ENCODE data around the gene DCST1.
"Not testable (repeated sequence)": the region's sequence is repeated elsewhere in the genome, so short reads cannot be mapped to it uniquely, and the experiment has no call there.

DCST1 gene

GRCh38 chr1:155033524-155033923, at the start of gene DCST1, which contains the start of gene DCST2:
Gene DCST1, plus strand, starts transcription at chr1:155033824. Its CDS starts 213 bp downstream, at chr1:155034037.
Gene DCST2, minus strand, starts transcription at chr1:155033781. Its CDS starts 80 bp downstream, at chr1:155033701.
- no peak for DNase-seq

- DNase-seq, result not testable (repeated sequence)
These were observed 46.9 kb upstream of the DCST1 start for GRCh38 chr1:154986736-154987135.

- no peak for DNase-seq
These were observed 46.3 kb upstream of the DCST1 start for GRCh38 chr1:154987326-154987725.

- DNase-seq, result no peak
These were observed 45.3 kb upstream of the DCST1 start for GRCh38 chr1:154988058-154988954.

GRCh38 chr1:154989195-154989860, 44.3 kb upstream of the DCST1 start:
- no peak for DNase-seq

GRCh38 chr1:154990276-154990675, 43.3 kb upstream of the DCST1 start:
- DNase-seq, result no peak

GRCh38 chr1:154992721-154993571, 40.7 kb upstream of the DCST1 start:
- DNase-seq, result no peak

GRCh38 chr1:154993572-154994268, 39.9 kb upstream of the DCST1 start, which contains the start of gene LENEP:
Gene LENEP, plus strand, starts transcription at chr1:154993586. Its CDS starts 22 bp downstream, at chr1:154993608.
- no peak for DNase-seq

GRCh38 chr1:154994269-154994587, 39.4 kb upstream of the DCST1 start:
- no peak for DNase-seq

- no peak for DNase-seq
These were observed 39.0 kb upstream of the DCST1 start for GRCh38 chr1:154994591-154994990.

GRCh38 chr1:154995301-154995983, 38.2 kb upstream of the DCST1 start:
- DNase-seq, result peak; percentile 17

GRCh38 chr1:154996966-154997701, 36.5 kb upstream of the DCST1 start:
- no peak for DNase-seq

- no peak for DNase-seq
These were observed 35.3 kb upstream of the DCST1 start for GRCh38 chr1:154998201-154998780.

- peak; percentile 48 for DNase-seq
These were observed 34.6 kb upstream of the DCST1 start for GRCh38 chr1:154998818-154999570.

GRCh38 chr1:154999571-155000410, 33.8 kb upstream of the DCST1 start:
- DNase-seq, result peak; percentile 71

- DNase-seq, result no peak
These were observed 33.3 kb upstream of the DCST1 start for GRCh38 chr1:155000411-155000725.

GRCh38 chr1:155000726-155001424, 32.7 kb upstream of the DCST1 start:
- peak; percentile 83 for DNase-seq

- DNase-seq, result peak; percentile 66
These were observed 32.3 kb upstream of the DCST1 start for GRCh38 chr1:155001425-155001674.
